Smooth muscle cell of the brain vasculature (primary cell): ENCODE results near the gene ZNF526.

ENCODE experiments used
- DNase-seq: peaks from one replicate; pipeline ENCODE4 v3.0.0-alpha.2; 2012; ENCODE audit warnings: low read depth, low spot score

The ZNF526 gene

GRCh38 chr19:42196011-42197001 is 23.8 kb upstream of the ZNF526 start:
- no peak for DNase-seq

- no peak for DNase-seq
Measured at GRCh38 chr19:42197375-42197817, 22.7 kb upstream of the ZNF526 start.

GRCh38 chr19:42198676-42199439 is 21.3 kb upstream of the ZNF526 start:
- no peak for DNase-seq

DNA sequence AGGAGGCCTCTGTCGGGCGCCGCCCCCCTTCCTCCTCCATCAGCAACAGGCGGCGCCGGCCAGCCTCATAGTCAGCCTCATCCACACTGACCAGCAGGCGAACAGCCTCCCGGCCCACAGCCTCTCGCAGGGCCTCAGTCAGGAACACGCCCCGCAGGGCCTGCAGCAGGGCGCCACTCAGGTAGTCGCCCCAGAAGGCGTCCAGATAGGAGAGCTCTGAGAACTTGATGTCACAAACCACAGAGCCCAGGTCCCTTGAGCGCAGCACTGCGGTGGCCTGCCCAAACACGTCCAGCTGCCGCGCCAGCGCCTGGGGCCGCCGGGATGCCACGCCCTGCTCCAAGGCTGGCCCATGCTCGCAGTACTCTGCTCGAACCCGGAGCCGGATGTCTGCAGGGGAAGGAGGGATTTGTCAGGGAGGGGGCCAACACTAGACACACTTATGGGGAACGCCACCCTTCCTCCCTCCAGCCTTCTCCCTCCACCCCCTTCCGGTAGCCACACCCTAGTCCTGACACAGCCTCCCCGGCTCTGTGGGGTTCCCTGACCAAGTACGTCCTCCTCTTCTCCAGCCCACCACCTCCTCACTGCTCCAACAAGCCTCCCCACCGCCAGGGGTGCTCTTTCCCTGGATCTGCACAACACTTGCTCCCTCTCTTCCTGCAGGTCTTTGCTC is 20.5 kb upstream of the ZNF526 start:
- no peak for DNase-seq

DNA sequence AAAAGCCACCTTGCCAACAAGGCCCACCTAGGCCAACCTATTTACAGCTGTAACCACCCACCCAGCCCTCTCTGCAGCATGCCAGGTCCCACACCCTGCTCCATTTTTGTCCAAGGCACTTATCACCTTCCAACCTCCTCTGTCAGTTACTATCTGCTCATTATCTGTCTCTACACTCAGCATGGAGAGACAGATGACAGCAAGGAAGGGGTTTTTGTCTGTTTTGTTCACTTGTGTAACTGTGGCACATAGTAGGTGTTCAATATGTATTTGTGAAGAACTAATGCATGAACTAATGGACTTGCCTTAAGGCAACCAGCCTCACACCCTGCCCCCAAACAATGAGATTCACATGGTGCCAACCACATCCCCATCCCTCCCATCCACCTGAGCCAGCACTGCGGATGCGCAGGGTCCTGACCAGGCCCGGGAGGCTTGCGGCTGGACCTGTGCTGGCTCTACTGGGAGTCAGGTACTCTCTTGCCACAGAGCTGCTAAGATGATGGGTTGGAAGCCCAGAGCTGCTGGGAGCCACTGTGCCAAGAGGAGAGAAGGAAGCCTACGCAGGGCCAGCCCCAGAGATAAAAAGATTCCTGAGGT is 19.9 kb upstream of the ZNF526 start:
- DNase-seq, result no peak

DNA sequence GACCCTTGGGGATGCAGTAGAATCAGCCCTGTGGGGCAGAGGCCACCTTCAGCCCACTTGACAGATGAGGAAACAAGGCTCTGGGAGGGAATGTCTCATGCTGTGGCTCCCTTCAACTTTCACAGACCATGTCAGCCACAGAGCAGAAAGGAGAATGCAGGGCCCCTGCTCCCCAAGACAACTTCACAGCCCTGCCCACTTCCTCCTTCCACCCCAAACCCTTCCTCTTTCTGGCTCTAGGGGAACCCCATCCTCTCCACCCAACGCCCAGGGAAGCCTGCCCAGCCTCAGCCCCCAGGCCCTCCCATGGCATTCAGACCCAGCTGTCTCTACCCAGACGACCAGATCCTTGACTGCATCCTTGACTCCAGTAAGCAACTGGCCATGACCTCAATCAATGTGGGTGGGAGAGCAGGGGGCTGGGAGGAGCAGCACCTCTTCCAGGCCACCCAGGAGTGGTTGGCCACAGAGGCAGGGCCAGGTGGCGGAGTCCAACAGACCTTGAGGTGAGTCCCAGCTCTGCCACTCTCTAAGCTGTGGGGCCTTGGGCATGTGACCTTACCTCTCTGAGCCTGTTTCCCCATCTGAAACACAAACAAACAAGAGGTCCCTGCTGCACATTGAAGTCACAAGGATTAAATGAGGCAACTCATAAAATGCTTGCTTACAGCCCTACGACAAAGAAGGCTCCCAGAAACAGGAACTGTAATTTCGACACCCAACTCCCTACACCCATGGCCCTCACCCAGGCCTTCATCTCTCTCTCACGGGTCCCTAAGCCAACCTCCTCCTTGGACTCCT is 18.4 kb upstream of the ZNF526 start:
- DNase-seq, result no peak

DNA sequence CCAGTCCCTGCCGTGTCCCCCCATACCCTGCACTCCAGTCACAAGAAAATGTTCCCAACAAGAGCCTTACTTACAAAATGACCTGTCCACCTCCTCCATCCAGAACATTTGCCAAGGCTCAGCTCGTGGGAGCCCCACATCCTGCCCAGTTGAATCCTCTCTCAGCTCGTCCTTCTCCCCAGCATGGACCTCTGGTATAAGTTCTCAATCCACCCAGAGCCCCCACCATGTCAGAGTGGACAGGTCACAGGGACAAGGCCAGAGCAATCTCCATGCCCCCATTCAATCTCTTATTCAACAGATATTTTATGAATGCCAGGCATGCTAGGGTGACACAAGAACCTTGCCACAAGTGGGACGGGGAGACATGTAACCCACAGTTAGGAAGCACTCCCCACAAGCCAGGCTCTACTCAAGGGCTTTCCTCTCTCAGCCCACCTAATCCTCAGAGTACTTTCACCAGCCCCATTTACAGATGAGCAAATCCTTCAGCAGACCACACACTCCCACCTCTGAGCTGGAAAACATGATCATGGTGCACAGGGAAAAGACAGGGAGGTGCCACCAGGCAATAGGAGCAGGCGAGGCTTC is 17.7 kb upstream of the ZNF526 start:
- DNase-seq, result no peak

DNA sequence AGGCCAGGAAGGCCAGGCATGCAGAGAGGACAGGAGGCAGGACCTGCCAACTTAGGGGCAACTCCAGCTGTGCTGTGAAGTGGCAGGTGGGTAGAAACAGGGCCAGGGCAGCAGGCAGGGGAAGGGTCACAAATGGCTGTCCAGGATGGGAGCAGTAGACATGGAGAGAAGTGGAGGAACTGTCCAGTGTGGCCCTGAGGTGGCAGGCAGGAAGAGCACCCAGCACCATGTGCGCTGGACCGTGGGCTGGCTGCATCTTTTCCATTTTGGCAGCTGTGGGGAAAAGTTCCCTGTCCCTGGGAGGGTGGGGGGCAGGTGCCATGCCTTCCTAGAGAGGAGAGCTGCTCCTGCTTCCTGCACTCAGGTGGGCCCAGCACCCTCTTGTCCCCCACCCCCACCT is 16.4 kb upstream of the ZNF526 start:
- no peak for DNase-seq

DNA sequence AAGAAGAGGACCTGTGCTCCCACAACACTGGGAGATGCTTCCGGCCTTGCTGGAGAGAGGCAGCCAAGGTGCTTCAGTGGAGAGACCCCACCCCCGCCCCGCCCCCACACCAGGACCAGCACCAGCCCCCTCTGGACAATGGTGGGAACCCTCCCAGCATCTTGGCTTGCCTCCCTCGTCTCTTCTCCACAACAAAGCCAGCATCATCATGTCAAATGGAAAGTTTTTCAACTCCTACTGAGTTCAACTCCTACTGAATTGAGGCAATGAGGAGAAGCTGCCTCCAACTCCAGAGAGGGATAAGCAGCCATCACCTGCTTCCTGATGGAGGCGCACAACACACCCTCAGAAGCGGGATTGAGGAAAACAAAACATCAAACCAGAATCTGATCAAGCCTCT is 15.4 kb upstream of the ZNF526 start:
- no peak for DNase-seq

- DNase-seq, result no peak
Measured at GRCh38 chr19:42206871-42207755, 13.0 kb upstream of the ZNF526 start.

- no peak for DNase-seq
Measured at GRCh38 chr19:42207767-42208271, 12.3 kb upstream of the ZNF526 start.

DNA sequence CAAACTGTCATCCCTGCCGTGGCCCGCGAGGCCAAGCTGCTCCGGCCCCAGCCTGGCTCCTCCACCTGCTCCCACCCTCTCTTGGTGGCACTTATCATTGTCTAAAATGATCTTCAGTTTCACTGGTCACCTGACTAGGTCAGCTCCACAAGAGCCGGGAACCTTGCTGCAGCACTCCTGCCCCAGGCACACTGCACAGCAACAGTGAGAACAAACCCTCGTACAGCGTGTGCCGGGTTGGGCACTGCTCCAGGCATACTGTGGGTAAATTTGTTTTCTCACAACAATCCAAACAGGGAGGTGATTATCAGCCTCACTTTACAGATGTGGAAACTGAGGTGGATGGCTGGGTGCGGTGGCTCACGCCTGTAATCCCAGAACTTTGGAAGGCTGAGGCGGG is 11.5 kb upstream of the ZNF526 start:
- no peak for DNase-seq

GRCh38 chr19:42212886-42213285 is 7.2 kb upstream of the ZNF526 start:
- DNase-seq, result no peak

DNA sequence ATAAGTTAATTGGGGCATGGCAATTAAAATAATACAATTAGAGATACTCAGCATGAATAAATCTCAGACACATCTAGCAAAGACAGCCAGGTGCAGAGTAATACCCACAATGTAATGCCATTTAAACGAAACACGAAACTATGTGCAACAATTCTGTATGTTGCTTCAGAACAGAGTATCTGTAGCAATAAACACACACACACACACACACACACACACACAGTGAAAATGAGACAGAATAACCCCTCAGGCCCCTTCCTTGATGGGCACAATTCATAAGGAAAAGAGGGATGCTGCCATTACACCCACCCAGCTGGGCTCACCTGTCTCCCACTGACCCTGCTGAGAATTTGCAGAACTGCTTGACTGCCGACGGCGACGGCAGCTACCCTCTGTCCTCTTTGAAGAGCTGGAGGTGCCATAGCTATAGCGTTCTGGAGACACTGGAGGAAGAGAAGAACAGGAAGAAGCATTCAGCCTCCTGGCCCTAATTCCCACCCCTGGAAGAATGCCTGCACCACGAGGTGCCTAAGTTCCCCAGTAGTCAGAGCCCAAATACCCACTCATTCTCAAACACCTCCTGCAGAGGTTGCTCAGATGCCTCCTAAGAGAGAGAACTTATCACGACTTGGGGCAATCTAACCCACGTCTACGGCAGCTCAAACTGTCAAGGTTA is 5.2 kb upstream of the ZNF526 start:
- no peak for DNase-seq

- DNase-seq, result peak; percentile 7
Measured at GRCh38 chr19:42216653-42217519, 3.2 kb upstream of the ZNF526 start.

GRCh38 chr19:42217520-42218437 is 2.3 kb upstream of the ZNF526 start, which contains the start of gene DEDD2:
DEDD2 (minus strand) TSS chr19:42217677; CDS start chr19:42217007, 670 bp downstream.
- peak; percentile 85 for DNase-seq

- no peak for DNase-seq
Measured at GRCh38 chr19:42220751-42221097, 612 bp downstream of the ZNF526 start.
